ENCODE data around the gene SPRYD3. TPM values are rescaled to one million over a fixed set of nuclear protein-coding genes. Genes with fewer than 3 reads are reported as not detected.
A peak's percentile ranks its signal among the peaks of the same experiment; 100 is the strongest.
"Not testable (repeated sequence)": the region's sequence is repeated elsewhere in the genome, so short reads cannot be mapped to it uniquely, and the experiment has no call there.

The SPRYD3 gene
- total and polyA plus RNA-seq, 10 donors: 10.8 to 44.5 (median 34.4) TPM

GRCh38 chr12:53096759-53097158 lies 17.6 kb upstream of the SPRYD3 start:
- H3K36me3 ChIP-seq: peaks cover 0 to 9% (median 0%) of the 10 kb centered on the region in 6 donors
- TF ChIP-seq, protein P1, sequence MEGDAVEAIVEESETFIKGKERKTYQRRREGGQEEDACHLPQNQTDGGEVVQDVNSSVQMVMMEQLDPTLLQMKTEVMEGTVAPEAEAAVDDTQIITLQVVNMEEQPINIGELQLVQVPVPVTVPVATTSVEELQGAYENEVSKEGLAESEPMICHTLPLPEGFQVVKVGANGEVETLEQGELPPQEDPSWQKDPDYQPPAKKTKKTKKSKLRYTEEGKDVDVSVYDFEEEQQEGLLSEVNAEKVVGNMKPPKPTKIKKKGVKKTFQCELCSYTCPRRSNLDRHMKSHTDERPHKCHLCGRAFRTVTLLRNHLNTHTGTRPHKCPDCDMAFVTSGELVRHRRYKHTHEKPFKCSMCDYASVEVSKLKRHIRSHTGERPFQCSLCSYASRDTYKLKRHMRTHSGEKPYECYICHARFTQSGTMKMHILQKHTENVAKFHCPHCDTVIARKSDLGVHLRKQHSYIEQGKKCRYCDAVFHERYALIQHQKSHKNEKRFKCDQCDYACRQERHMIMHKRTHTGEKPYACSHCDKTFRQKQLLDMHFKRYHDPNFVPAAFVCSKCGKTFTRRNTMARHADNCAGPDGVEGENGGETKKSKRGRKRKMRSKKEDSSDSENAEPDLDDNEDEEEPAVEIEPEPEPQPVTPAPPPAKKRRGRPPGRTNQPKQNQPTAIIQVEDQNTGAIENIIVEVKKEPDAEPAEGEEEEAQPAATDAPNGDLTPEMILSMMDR (IDR thresholded peaks at IDR 0.05 in 8 of 11, conservative IDR thresholded peaks at IDR 0.05 in 3 of 11): no peak
- no peak for TF ChIP-seq POLR2A (IDR thresholded peaks at IDR 0.05)
- TF ChIP-seq POLR2AphosphoS5 (IDR thresholded peaks at IDR 0.05): no peak
- H3K4me1 ChIP-seq: peaks cover 6 to 76% (median 38%) of the 10 kb centered on the region in 6 donors
- H3K27ac ChIP-seq: peak overlapping the region in 7 of 8 donors; percentile 36 to 88 (median 85)
- 53 to 66% (median 60%) methylated on average over 7 to 9 of the region's 9 CpGs for WGBS, 5 donors
- intact Hi-C loops (cut with DNase I; ENCODE audit: low total_unique reads): no loop called here
- no peaks in the 10 kb centered on the region for H3K9me3 ChIP-seq
- H3K4me3 ChIP-seq: peak overlapping the region in 6 of 8 donors; percentile 32 to 75 (median 55)
- H3K27me3 ChIP-seq (replicated peaks in 1 of 7): peaks cover 0 to 22% (median 0%) of the 10 kb centered on the region in 7 donors
- no peak for DNase-seq

DNA sequence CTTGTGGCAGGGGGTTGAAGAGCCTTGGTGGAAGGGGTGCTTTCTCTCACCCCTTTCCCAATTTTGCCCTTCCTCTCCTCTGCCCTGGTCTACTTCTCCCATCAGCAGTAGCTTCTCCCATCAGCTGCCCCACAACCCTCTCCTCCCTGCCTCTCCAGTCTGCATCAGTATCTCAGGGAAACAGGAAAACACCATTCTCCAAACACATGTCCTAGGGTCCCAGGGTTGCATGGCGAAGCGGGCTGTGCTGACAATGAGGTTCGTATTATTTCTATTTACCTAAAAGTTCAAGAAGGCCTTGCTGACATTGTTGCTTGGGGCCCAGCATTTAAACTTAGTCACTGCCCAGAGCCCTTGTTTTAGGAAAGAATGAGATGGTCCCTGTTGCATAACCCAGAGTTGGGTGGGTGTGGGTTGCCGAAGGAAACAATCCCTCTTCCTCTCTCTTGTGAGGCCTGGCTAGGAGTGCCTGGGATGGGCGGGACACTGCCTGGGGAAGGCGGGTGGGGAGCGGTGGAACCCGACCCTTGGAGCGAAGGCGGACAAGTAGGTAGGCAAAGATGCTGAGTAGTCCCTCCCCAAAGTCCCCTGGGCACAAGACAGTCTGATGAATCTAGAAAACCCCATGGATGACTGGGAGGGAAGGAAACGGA lies 17.0 kb upstream of the SPRYD3 start:
- Histone ChIP-seq H3K27me3 (replicated peaks in 1 of 7) (peaks cover 0 to 22% (median 0%) of the 10 kb centered on the region in 7 donors), H3K4me3 (peak overlapping the region in 4 of 8 donors; percentile 54 to 75 (median 60))
- TF ChIP-seq, protein P1 (IDR thresholded peaks at IDR 0.05 in 8 of 11, conservative IDR thresholded peaks at IDR 0.05 in 3 of 11): no peak
- TF ChIP-seq POLR2AphosphoS5 (IDR thresholded peaks at IDR 0.05): peak; percentile 47 to 75 (median 70)
- no peak for TF ChIP-seq POLR2A (IDR thresholded peaks at IDR 0.05)

DNA sequence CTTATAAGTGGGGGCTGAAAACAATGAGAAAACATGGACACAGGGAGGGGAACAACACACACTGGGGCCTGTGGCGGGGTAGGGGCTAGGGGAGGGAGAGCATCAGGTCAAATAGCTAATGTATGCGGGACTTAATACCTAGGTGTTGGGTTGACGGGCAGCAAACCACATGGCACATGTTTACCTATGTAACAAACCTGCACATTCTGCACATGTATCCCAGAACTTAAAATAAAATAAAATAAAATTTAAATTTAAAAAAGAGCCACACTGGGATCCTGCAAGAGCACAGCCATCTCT lies 16.4 kb upstream of the SPRYD3 start:
- DNase-seq; intact Hi-C loops (cut with DNase I; ENCODE audit: low total_unique reads); H3K4me3 ChIP-seq; H3K9me3 ChIP-seq; H3K36me3 ChIP-seq: not testable (repeated sequence)
- H3K4me1 ChIP-seq: peaks cover 6 to 64% (median 38%) of the 10 kb centered on the region in 6 donors
- H3K27ac ChIP-seq: peak overlapping the region in 5 of 8 donors; percentile 5 to 88 (median 84)
- H3K27me3 ChIP-seq (replicated peaks in 1 of 7): peaks cover 0 to 22% (median 0%) of the 10 kb centered on the region in 7 donors
- WGBS, 5 donors: 89 to 98% (median 93%) methylated on average over 3 of the region's 3 CpGs

More for the DNA sequence above, 17.0 kb upstream of the SPRYD3 start:
- peaks cover 0 to 6% (median 0%) of the 10 kb centered on the region in 6 donors for H3K36me3 ChIP-seq
- no peak for DNase-seq
- H3K27ac ChIP-seq: peak overlapping the region in 6 of 8 donors; percentile 50 to 88 (median 85)
- WGBS, 5 donors: 55 to 72% (median 67%) methylated on average over 11 of the region's 11 CpGs
- no peaks in the 10 kb centered on the region for H3K9me3 ChIP-seq
- intact Hi-C loops (cut with DNase I; ENCODE audit: low total_unique reads): no loop called here
- H3K4me1 ChIP-seq: peaks cover 6 to 70% (median 38%) of the 10 kb centered on the region in 6 donors

- H3K27me3 ChIP-seq (replicated peaks in 1 of 7): peaks cover 0 to 22% (median 0%) of the 10 kb centered on the region in 7 donors
- H3K4me3 ChIP-seq; H3K9me3 ChIP-seq; DNase-seq; intact Hi-C loops (cut with DNase I; ENCODE audit: low total_unique reads); H3K36me3 ChIP-seq: not testable (repeated sequence)
- H3K27ac ChIP-seq: peak overlapping the region in 4 of 8 donors; percentile 16 to 88 (median 75)
- WGBS, 5 donors: 79 to 96% (median 94%) methylated on average over 5 of the region's 5 CpGs
- H3K4me1 ChIP-seq: peaks cover 6 to 58% (median 36%) of the 10 kb centered on the region in 6 donors
These were observed 15.8 kb upstream of the SPRYD3 start for GRCh38 chr12:53094796-53095595.

DNA sequence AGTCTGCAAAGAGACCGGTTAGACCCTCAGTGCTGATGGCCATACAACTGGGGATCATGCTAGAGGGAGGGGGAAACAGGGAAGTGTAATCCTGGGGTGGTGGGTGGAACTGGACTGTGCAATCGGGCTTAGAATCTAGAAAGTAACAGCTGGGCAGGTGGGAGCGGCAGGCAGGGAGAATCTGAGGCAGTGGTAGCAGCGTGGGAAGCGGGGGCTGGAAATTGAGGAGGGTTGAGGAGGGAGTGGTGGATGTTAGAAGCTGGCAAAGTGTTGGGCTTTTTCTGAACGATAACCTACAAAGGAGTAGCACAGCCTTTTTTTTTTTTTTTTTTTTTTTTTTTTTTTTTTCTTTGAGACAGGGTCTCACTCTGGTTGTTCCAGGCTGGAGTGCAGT lies 15.2 kb upstream of the SPRYD3 start:
- intact Hi-C loops (cut with DNase I; ENCODE audit: low total_unique reads): no loop called here
- DNase-seq: no peak
- peaks cover 6 to 52% (median 33%) of the 10 kb centered on the region in 6 donors for H3K4me1 ChIP-seq
- no peaks in the 10 kb centered on the region for H3K36me3 ChIP-seq
- 74 to 88% (median 82%) methylated on average over 6 of the region's 6 CpGs for WGBS, 5 donors
- TF ChIP-seq, protein P1 (IDR thresholded peaks at IDR 0.05 in 8 of 11, conservative IDR thresholded peaks at IDR 0.05 in 3 of 11): no peak
- no peak for TF ChIP-seq POLR2AphosphoS5 (IDR thresholded peaks at IDR 0.05)
- no peak overlapping the region for H3K4me3 ChIP-seq
- no peaks in the 10 kb centered on the region for H3K9me3 ChIP-seq
- H3K27me3 ChIP-seq (replicated peaks in 1 of 7): peaks cover 0 to 22% (median 0%) of the 10 kb centered on the region in 7 donors
- peak overlapping the region in 7 of 8 donors; percentile 41 to 71 (median 66) for H3K27ac ChIP-seq
